ENCODE data around the gene LTBP4. TPM values are rescaled to one million over a fixed set of nuclear protein-coding genes. Genes with fewer than 3 reads are reported as not detected.
A peak's percentile ranks its signal among the peaks of the same experiment; 100 is the strongest.

LTBP4 gene
- total and polyA plus RNA-seq, 2 experiments from 2014 or later = 50.2 to 163 TPM

DNA sequence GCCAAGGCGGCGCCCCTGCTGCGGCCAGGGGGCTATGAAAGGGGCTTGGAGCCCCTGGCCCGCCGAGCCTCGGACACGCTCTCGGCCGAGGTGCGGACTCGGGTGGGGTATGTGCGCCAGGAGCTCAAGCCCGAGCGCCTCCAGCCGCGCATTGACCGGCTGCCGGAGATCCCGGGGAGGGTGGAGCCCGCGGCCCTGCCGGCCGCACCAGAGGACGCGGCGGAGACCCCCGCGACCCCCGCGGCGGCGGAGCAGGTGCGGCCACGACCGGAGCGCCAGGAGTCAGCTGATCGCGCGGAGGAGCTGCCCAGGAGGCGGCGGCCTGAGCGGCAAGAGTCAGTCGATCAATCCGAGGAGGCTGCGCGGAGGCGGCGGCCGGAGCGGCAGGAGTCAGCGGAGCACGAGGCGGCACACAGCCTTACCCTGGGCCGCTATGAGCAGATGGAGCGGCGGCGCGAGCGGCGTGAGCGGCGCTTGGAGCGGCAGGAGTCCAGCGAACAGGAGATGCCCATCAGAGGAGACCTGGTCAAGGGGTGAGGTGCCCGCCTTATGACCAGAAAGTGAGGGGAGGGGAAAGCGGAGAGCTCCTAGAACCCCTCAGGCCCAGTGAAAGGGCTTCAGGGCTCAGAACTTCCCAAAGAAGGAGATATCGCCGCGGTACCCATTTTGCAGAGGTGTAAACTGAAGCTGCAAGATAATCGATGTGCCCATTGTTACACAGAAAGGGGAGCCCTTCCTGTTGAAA lies 33.2 kb upstream of the LTBP4 start:
- no peak for DNase-seq (ENCODE audit: low spot score)
- Histone ChIP-seq H3K27ac (no peak overlapping the region), H3K79me2 (no peaks in the 10 kb centered on the region), H3K4me1 (ENCODE audit: insufficient read depth) (no peaks in the 10 kb centered on the region), H3K9me3 (ENCODE audit: low read depth) (no peaks in the 10 kb centered on the region), H4K20me1 (ENCODE audit: insufficient read depth, poor library complexity, severe bottlenecking) (no peaks in the 10 kb centered on the region), H3K4me3 (no peak overlapping the region), H3K4me2 (peak overlapping the region; percentile 76), H3K36me3 (replicated peaks; ENCODE audit: insufficient read depth, low read depth) (no peaks in the 10 kb centered on the region), H2AFZ (peak overlapping the region; percentile 45), H3K27me3 (peaks cover 58% of the 10 kb centered on the region), H3K9me2 (replicated peaks; ENCODE audit: insufficient read depth) (no peaks in the 10 kb centered on the region)
- TF ChIP-seq EZH2 (IDR thresholded peaks at IDR 0.05; ENCODE audit: borderline replicate concordance) (peak; percentile 90), EZH2phosphoT487 (IDR thresholded peaks at IDR 0.05; ENCODE audit: low read depth, severe bottlenecking, unreplicated experiment) (no peak)
- 8% methylated on average over 69 of the region's 70 CpGs for WGBS (ENCODE audit: low lambda C conversion rate, missing lambda C conversion rate)

- Histone ChIP-seq H3K4me3 (no peak overlapping the region), H3K4me1 (ENCODE audit: insufficient read depth) (no peaks in the 10 kb centered on the region), H2AFZ (peak overlapping the region; percentile 44), H3K4me2 (peak overlapping the region; percentile 82), H3K9me2 (replicated peaks; ENCODE audit: insufficient read depth) (no peaks in the 10 kb centered on the region), H3K27me3 (peaks cover 42% of the 10 kb centered on the region), H3K36me3 (replicated peaks; ENCODE audit: insufficient read depth, low read depth) (no peaks in the 10 kb centered on the region), H3K79me2 (no peaks in the 10 kb centered on the region), H3K27ac (no peak overlapping the region), H4K20me1 (ENCODE audit: insufficient read depth, poor library complexity, severe bottlenecking) (no peaks in the 10 kb centered on the region), H3K9me3 (ENCODE audit: low read depth) (no peaks in the 10 kb centered on the region)
- DNase-seq (ENCODE audit: low spot score) = peak; percentile 100
- WGBS (ENCODE audit: low lambda C conversion rate, missing lambda C conversion rate) = 3% methylated on average over 31 of the region's 53 CpGs
- TF ChIP-seq CTCF (IDR thresholded peaks at IDR 0.05; ENCODE audit: poor library complexity) (no peak), EZH2 (IDR thresholded peaks at IDR 0.05; ENCODE audit: borderline replicate concordance) (no peak), EZH2phosphoT487 (IDR thresholded peaks at IDR 0.05; ENCODE audit: low read depth, severe bottlenecking, unreplicated experiment) (no peak)
Measured at GRCh38 chr19:40570313-40571004, 30.7 kb upstream of the LTBP4 start.

GRCh38 chr19:40571005-40571318 lies 30.2 kb upstream of the LTBP4 start:
- TF ChIP-seq CTCF (IDR thresholded peaks at IDR 0.05; ENCODE audit: poor library complexity) (no peak), EZH2 (IDR thresholded peaks at IDR 0.05; ENCODE audit: borderline replicate concordance) (no peak), EZH2phosphoT487 (IDR thresholded peaks at IDR 0.05; ENCODE audit: low read depth, severe bottlenecking, unreplicated experiment) (no peak)
- Histone ChIP-seq H3K9me3 (ENCODE audit: low read depth) (no peaks in the 10 kb centered on the region), H4K20me1 (ENCODE audit: insufficient read depth, poor library complexity, severe bottlenecking) (no peaks in the 10 kb centered on the region), H2AFZ (no peak overlapping the region), H3K4me2 (peak overlapping the region; percentile 82), H3K79me2 (no peaks in the 10 kb centered on the region), H3K9me2 (replicated peaks; ENCODE audit: insufficient read depth) (no peaks in the 10 kb centered on the region), H3K4me1 (ENCODE audit: insufficient read depth) (no peaks in the 10 kb centered on the region), H3K4me3 (no peak overlapping the region), H3K27me3 (peaks cover 37% of the 10 kb centered on the region), H3K36me3 (replicated peaks; ENCODE audit: insufficient read depth, low read depth) (no peaks in the 10 kb centered on the region), H3K27ac (no peak overlapping the region)
- no peak for DNase-seq (ENCODE audit: low spot score)
- WGBS (ENCODE audit: low lambda C conversion rate, missing lambda C conversion rate) = 45% methylated on average over 3 of the region's 3 CpGs

DNA sequence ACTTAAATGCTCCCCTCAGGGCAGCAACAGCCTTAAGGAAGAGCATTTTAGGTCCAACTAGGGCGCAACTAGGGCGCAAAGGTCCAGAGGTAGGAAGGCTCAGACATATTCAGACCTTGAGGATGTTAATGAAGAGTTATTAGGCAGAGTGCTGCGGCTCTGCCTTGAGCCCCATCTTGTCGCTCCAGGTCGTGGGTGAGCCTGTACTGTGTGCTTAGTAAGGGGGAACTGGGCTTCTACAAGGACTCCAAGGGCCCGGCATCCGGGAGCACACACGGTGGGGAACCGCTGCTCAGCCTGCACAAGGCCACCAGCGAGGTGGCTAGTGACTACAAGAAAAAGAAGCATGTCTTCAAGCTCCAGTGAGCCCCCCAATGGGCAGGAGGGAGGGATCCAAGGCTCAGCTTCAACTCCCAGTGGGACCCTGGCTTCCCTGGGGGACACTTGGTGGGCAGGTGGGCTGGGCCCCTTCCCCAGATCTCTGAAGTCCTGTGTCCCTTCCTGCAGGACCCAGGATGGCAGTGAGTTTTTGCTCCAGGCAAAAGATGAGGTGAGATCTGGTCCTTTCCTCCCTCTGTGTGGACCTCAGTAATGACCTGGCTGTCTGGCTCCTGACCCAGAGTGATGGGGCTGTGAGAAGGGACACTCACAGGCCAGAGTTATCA lies 29.2 kb upstream of the LTBP4 start:
- H3K9me2 ChIP-seq (replicated peaks; ENCODE audit: insufficient read depth) = no peaks in the 10 kb centered on the region
- no peak overlapping the region for H3K27ac ChIP-seq
- TF ChIP-seq EZH2phosphoT487 (IDR thresholded peaks at IDR 0.05; ENCODE audit: low read depth, severe bottlenecking, unreplicated experiment) (no peak), EZH2 (IDR thresholded peaks at IDR 0.05; ENCODE audit: borderline replicate concordance) (no peak), CTCF (IDR thresholded peaks at IDR 0.05; ENCODE audit: poor library complexity) (no peak)
- 83% methylated on average over 10 of the region's 10 CpGs for WGBS (ENCODE audit: low lambda C conversion rate, missing lambda C conversion rate)
- DNase-seq (ENCODE audit: low spot score) = no peak
- H3K79me2 ChIP-seq = no peaks in the 10 kb centered on the region
- H3K36me3 ChIP-seq (replicated peaks; ENCODE audit: insufficient read depth, low read depth) = no peaks in the 10 kb centered on the region
- peaks cover 27% of the 10 kb centered on the region for H3K27me3 ChIP-seq
- H3K4me2 ChIP-seq = no peak overlapping the region
- H2AFZ ChIP-seq = no peak overlapping the region
- no peak overlapping the region for H3K4me3 ChIP-seq
- no peaks in the 10 kb centered on the region for H3K9me3 ChIP-seq (ENCODE audit: low read depth)
- H4K20me1 ChIP-seq (ENCODE audit: insufficient read depth, poor library complexity, severe bottlenecking) = no peaks in the 10 kb centered on the region
- no peaks in the 10 kb centered on the region for H3K4me1 ChIP-seq (ENCODE audit: insufficient read depth)

Data from hepatocyte (in vitro differentiated cells).